Activated CD8-positive, alpha-beta memory T cell treated with anti-CD3 and anti-CD28 coated beads, Interleukin-2, amount 10 ng/mL, durations not matched to agents 7 days and 5 days (primary cell): ENCODE data around the gene NTM. TPM values are rescaled to one million over a fixed set of nuclear protein-coding genes. Genes with fewer than 3 reads are reported as not detected.

Experiments
- ATAC-seq: fragments of 150-1000 bp; cut with Tn5 transposase; one replicate; pipeline ENCODE4 v1.10.0; 2021; ENCODE audit warnings: moderate library complexity
- CTCF ChIA-PET: fragments of 350-600 bp; sonication (Branson Sonifier 250); formaldehyde crosslinking; loops from one replicate; lab custom pipeline; 2021; ENCODE audit warnings: antibody characterized with exemption; lab: Charles Lee
- DNase-seq: peaks from one replicate; pipeline ENCODE4 v3.0.0-alpha.2; 2020
- H3K27ac Mint-ChIP-seq: one replicate; pipeline ENCODE4 v1.8.0; 2021; ENCODE audit warnings: mild to moderate bottlenecking, mixed read lengths
- H3K27me3 Mint-ChIP-seq: one replicate; pipeline ENCODE4 v1.8.0; 2021; ENCODE audit warnings: mixed read lengths
- H3K36me3 Mint-ChIP-seq: one replicate; pipeline ENCODE4 v1.8.0; 2021; ENCODE audit warnings: mild to moderate bottlenecking, mixed read lengths
- H3K4me1 Mint-ChIP-seq: one replicate; pipeline ENCODE4 v1.8.0; 2021; ENCODE audit warnings: mixed read lengths
- H3K4me3 Mint-ChIP-seq: one replicate; pipeline ENCODE4 v1.8.0; 2021; ENCODE audit warnings: mild to moderate bottlenecking, moderate library complexity, mixed read lengths
- H3K9me3 Mint-ChIP-seq: one replicate; pipeline ENCODE4 v1.8.0; 2022; ENCODE audit warnings: low read depth, mixed read lengths
- total RNA-seq, 2 experiments: library from RNA; stranded (reverse); gene quantifications; one replicate each; pipeline ENCODE4 v1.2.3, GENCODE V29; 2021

NTM gene
- total RNA-seq, 2 experiments from 2014 or later: not detected

GRCh38 chr11:131940126-131940525 lies 569.7 kb downstream of the NTM start:
- no peak overlapping the region for H3K4me3 Mint-ChIP-seq
- DNase-seq (no peak), ATAC-seq (no peak)
- H3K27ac Mint-ChIP-seq: no peak overlapping the region
- no peaks in the 10 kb centered on the region for H3K4me1 Mint-ChIP-seq
- H3K36me3 Mint-ChIP-seq: no peaks in the 10 kb centered on the region
- CTCF ChIA-PET: no interaction called here
- no peaks in the 10 kb centered on the region for H3K27me3 Mint-ChIP-seq
- no peaks in the 10 kb centered on the region for H3K9me3 Mint-ChIP-seq

GRCh38 chr11:131942878-131943277 lies 572.5 kb downstream of the NTM start:
- ATAC-seq (no peak), DNase-seq (no peak)
- Mint-ChIP-seq H3K4me1 (no peaks in the 10 kb centered on the region), H3K4me3 (no peak overlapping the region), H3K27ac (no peak overlapping the region), H3K27me3 (no peaks in the 10 kb centered on the region), H3K9me3 (no peaks in the 10 kb centered on the region), H3K36me3 (no peaks in the 10 kb centered on the region)
- CTCF ChIA-PET: no interaction called here

GRCh38 chr11:131943295-131943694 lies 572.9 kb downstream of the NTM start:
- CTCF ChIA-PET: no interaction called here
- Mint-ChIP-seq H3K27me3 (no peaks in the 10 kb centered on the region), H3K4me3 (no peak overlapping the region), H3K27ac (no peak overlapping the region), H3K9me3 (no peaks in the 10 kb centered on the region), H3K4me1 (no peaks in the 10 kb centered on the region), H3K36me3 (no peaks in the 10 kb centered on the region)
- ATAC-seq (no peak), DNase-seq (no peak)

- no peaks in the 10 kb centered on the region for H3K27me3 Mint-ChIP-seq
- ATAC-seq (no peak), DNase-seq (no peak)
- no peaks in the 10 kb centered on the region for H3K9me3 Mint-ChIP-seq
- CTCF ChIA-PET: no interaction called here
- no peaks in the 10 kb centered on the region for H3K36me3 Mint-ChIP-seq
- H3K4me1 Mint-ChIP-seq: no peaks in the 10 kb centered on the region
- no peak overlapping the region for H3K4me3 Mint-ChIP-seq
- H3K27ac Mint-ChIP-seq: no peak overlapping the region
These were observed 574.3 kb downstream of the NTM start for GRCh38 chr11:131944736-131945135.

GRCh38 chr11:131945706-131946105 lies 575.3 kb downstream of the NTM start:
- H3K4me3 Mint-ChIP-seq: no peak overlapping the region
- CTCF ChIA-PET: no interaction called here
- H3K27ac Mint-ChIP-seq: no peak overlapping the region
- H3K9me3 Mint-ChIP-seq: no peaks in the 10 kb centered on the region
- no peak for ATAC-seq
- no peak for DNase-seq
- H3K27me3 Mint-ChIP-seq: no peaks in the 10 kb centered on the region
- no peaks in the 10 kb centered on the region for H3K4me1 Mint-ChIP-seq
- H3K36me3 Mint-ChIP-seq: no peaks in the 10 kb centered on the region

GRCh38 chr11:131947511-131947910 lies 577.1 kb downstream of the NTM start:
- no peaks in the 10 kb centered on the region for H3K9me3 Mint-ChIP-seq
- no peaks in the 10 kb centered on the region for H3K27me3 Mint-ChIP-seq
- no peak for ATAC-seq
- no peaks in the 10 kb centered on the region for H3K36me3 Mint-ChIP-seq
- DNase-seq: no peak
- no peaks in the 10 kb centered on the region for H3K4me1 Mint-ChIP-seq
- no peak overlapping the region for H3K27ac Mint-ChIP-seq
- CTCF ChIA-PET: no interaction called here
- H3K4me3 Mint-ChIP-seq: no peak overlapping the region

- Mint-ChIP-seq H3K27me3 (no peaks in the 10 kb centered on the region), H3K4me3 (no peak overlapping the region)
- no peak for ATAC-seq
These were observed 580.7 kb downstream of the NTM start for GRCh38 chr11:131951121-131951520.

GRCh38 chr11:131954146-131954545 lies 583.7 kb downstream of the NTM start:
- no peak for ATAC-seq
- H3K27me3 Mint-ChIP-seq: no peaks in the 10 kb centered on the region

More at GRCh38 chr11:131951121-131951520, 580.7 kb downstream of the NTM start:
- Mint-ChIP-seq H3K4me1 (no peaks in the 10 kb centered on the region), H3K36me3 (no peaks in the 10 kb centered on the region), H3K9me3 (no peaks in the 10 kb centered on the region), H3K27ac (no peak overlapping the region)
- no peak for DNase-seq
- CTCF ChIA-PET: no interaction called here

GRCh38 chr11:131955904-131956303 lies 585.5 kb downstream of the NTM start:
- CTCF ChIA-PET: no interaction called here
- Mint-ChIP-seq H3K4me3 (no peak overlapping the region), H3K36me3 (no peaks in the 10 kb centered on the region), H3K4me1 (no peaks in the 10 kb centered on the region), H3K27ac (no peak overlapping the region), H3K27me3 (no peaks in the 10 kb centered on the region), H3K9me3 (no peaks in the 10 kb centered on the region)
- ATAC-seq (no peak), DNase-seq (no peak)

More at GRCh38 chr11:131954146-131954545, 583.7 kb downstream of the NTM start:
- DNase-seq: no peak
- Mint-ChIP-seq H3K4me3 (no peak overlapping the region), H3K27ac (no peak overlapping the region), H3K9me3 (no peaks in the 10 kb centered on the region), H3K4me1 (no peaks in the 10 kb centered on the region), H3K36me3 (no peaks in the 10 kb centered on the region)
- CTCF ChIA-PET: no interaction called here

- H3K27me3 Mint-ChIP-seq: no peaks in the 10 kb centered on the region
- H3K4me1 Mint-ChIP-seq: no peaks in the 10 kb centered on the region
- no peak overlapping the region for H3K27ac Mint-ChIP-seq
- no peaks in the 10 kb centered on the region for H3K9me3 Mint-ChIP-seq
- ATAC-seq: no peak
- CTCF ChIA-PET: no interaction called here
- H3K36me3 Mint-ChIP-seq: no peaks in the 10 kb centered on the region
- no peak for DNase-seq
- no peak overlapping the region for H3K4me3 Mint-ChIP-seq
These were observed 586.8 kb downstream of the NTM start for GRCh38 chr11:131957201-131957600.

- Mint-ChIP-seq H3K4me1 (no peaks in the 10 kb centered on the region), H3K9me3 (no peaks in the 10 kb centered on the region), H3K36me3 (no peaks in the 10 kb centered on the region), H3K27me3 (no peaks in the 10 kb centered on the region), H3K27ac (no peak overlapping the region), H3K4me3 (no peak overlapping the region)
- DNase-seq (no peak), ATAC-seq (no peak)
- CTCF ChIA-PET: no interaction called here
These were observed 587.5 kb downstream of the NTM start for GRCh38 chr11:131957875-131958274.

GRCh38 chr11:131962818-131963217 lies 592.4 kb downstream of the NTM start:
- CTCF ChIA-PET: no interaction called here
- no peak for DNase-seq
- Mint-ChIP-seq H3K4me1 (no peaks in the 10 kb centered on the region), H3K9me3 (peaks cover 5% of the 10 kb centered on the region), H3K36me3 (no peaks in the 10 kb centered on the region), H3K27ac (no peak overlapping the region), H3K27me3 (no peaks in the 10 kb centered on the region), H3K4me3 (no peak overlapping the region)
- no peak for ATAC-seq

- peaks cover 5% of the 10 kb centered on the region for H3K9me3 Mint-ChIP-seq
- DNase-seq: no peak
- no peaks in the 10 kb centered on the region for H3K4me1 Mint-ChIP-seq
- no peak overlapping the region for H3K27ac Mint-ChIP-seq
- no peak for ATAC-seq
- no peaks in the 10 kb centered on the region for H3K36me3 Mint-ChIP-seq
- H3K4me3 Mint-ChIP-seq: no peak overlapping the region
- CTCF ChIA-PET: no interaction called here
- H3K27me3 Mint-ChIP-seq: no peaks in the 10 kb centered on the region
These were observed 594.5 kb downstream of the NTM start for GRCh38 chr11:131964698-131965483.

- no peaks in the 10 kb centered on the region for H3K27me3 Mint-ChIP-seq
- H3K9me3 Mint-ChIP-seq: peaks cover 5% of the 10 kb centered on the region
- no peaks in the 10 kb centered on the region for H3K36me3 Mint-ChIP-seq
- no peaks in the 10 kb centered on the region for H3K4me1 Mint-ChIP-seq
- H3K4me3 Mint-ChIP-seq: no peak overlapping the region
- CTCF ChIA-PET: no interaction called here
- no peak overlapping the region for H3K27ac Mint-ChIP-seq
- ATAC-seq (no peak), DNase-seq (no peak)
These were observed 595.1 kb downstream of the NTM start for GRCh38 chr11:131965504-131965903.
